ENCODE data around the gene APP.

- TF ChIP-seq CTCF (IDR thresholded peaks at IDR 0.05): no peak
- TF ChIP-seq POLR2A (IDR thresholded peaks at IDR 0.05): no peak
- no peak for TF ChIP-seq POLR2AphosphoS5 (IDR thresholded peaks at IDR 0.05)
- no peak for TF ChIP-seq EP300 (IDR thresholded peaks at IDR 0.05)
Measured at GRCh38 chr21:26177746-26178426, 7.3 kb upstream of the APP start.
